IPS-NIHi11 (cell line): ENCODE results near the gene DMD.

ENCODE experiments used
- DNase-seq: peaks from one replicate; pipeline ENCODE4 v3.0.0; 2012; ENCODE audit warnings: mixed read lengths, low spot score

DMD gene

GRCh38 chrX:33041141-33041540 is 170.2 kb downstream of the DMD start:
- DNase-seq, result no peak

GRCh38 chrX:33032700-33033099 is 178.6 kb downstream of the DMD start:
- no peak for DNase-seq

GRCh38 chrX:33014949-33015348 is 196.4 kb downstream of the DMD start:
- no peak for DNase-seq

- DNase-seq, result no peak
Measured at GRCh38 chrX:33014086-33014485, 197.3 kb downstream of the DMD start.

- no peak for DNase-seq
Measured at GRCh38 chrX:33001107-33001506, 210.2 kb downstream of the DMD start.

GRCh38 chrX:32998776-32999175 is 212.6 kb downstream of the DMD start:
- no peak for DNase-seq

- DNase-seq, result no peak
Measured at GRCh38 chrX:32995427-32995826, 215.9 kb downstream of the DMD start.

- DNase-seq, result peak; percentile 13
Measured at GRCh38 chrX:32987142-32987541, 224.2 kb downstream of the DMD start.

GRCh38 chrX:32985544-32985943 is 225.8 kb downstream of the DMD start:
- DNase-seq, result no peak

GRCh38 chrX:32966821-32967355 is 244.5 kb downstream of the DMD start:
- no peak for DNase-seq

- DNase-seq, result no peak
Measured at GRCh38 chrX:32954125-32954524, 257.2 kb downstream of the DMD start.

GRCh38 chrX:32948130-32948529 is 263.2 kb downstream of the DMD start:
- DNase-seq, result no peak

- no peak for DNase-seq
Measured at GRCh38 chrX:32937043-32937442, 274.3 kb downstream of the DMD start.

GRCh38 chrX:32933548-32933947 is 277.8 kb downstream of the DMD start:
- DNase-seq, result no peak

- DNase-seq, result no peak
Measured at GRCh38 chrX:32929040-32929439, 282.3 kb downstream of the DMD start.

GRCh38 chrX:32896088-32896487 is 315.3 kb downstream of the DMD start:
- DNase-seq, result no peak

- DNase-seq, result no peak
Measured at GRCh38 chrX:32894679-32895078, 316.7 kb downstream of the DMD start.

- DNase-seq, result no peak
Measured at GRCh38 chrX:32893751-32894150, 317.6 kb downstream of the DMD start.

- DNase-seq, result peak; percentile 17
Measured at GRCh38 chrX:32877592-32877991, 333.8 kb downstream of the DMD start.

- no peak for DNase-seq
Measured at GRCh38 chrX:32874839-32875238, 336.5 kb downstream of the DMD start.

- DNase-seq, result no peak
Measured at GRCh38 chrX:32873786-32874185, 337.6 kb downstream of the DMD start.

- DNase-seq, result no peak
Measured at GRCh38 chrX:32871636-32872035, 339.7 kb downstream of the DMD start.

GRCh38 chrX:32868524-32868895 is 342.8 kb downstream of the DMD start:
- no peak for DNase-seq

- DNase-seq, result no peak
Measured at GRCh38 chrX:32867781-32868523, 343.4 kb downstream of the DMD start.
